Activated CD8-positive, alpha-beta memory T cell treated with anti-CD3 and anti-CD28 coated beads for 48 hours (primary cell): ENCODE results near the gene DPYD.

Source experiments
- DNase-seq, 3 experiments: peaks; one replicate each; pipeline ENCODE4 v3.0.0-alpha.2; 2020; ENCODE audit warnings: low read depth in 2 of 3, low spot score in 2 of 3

Gene DPYD

DNA sequence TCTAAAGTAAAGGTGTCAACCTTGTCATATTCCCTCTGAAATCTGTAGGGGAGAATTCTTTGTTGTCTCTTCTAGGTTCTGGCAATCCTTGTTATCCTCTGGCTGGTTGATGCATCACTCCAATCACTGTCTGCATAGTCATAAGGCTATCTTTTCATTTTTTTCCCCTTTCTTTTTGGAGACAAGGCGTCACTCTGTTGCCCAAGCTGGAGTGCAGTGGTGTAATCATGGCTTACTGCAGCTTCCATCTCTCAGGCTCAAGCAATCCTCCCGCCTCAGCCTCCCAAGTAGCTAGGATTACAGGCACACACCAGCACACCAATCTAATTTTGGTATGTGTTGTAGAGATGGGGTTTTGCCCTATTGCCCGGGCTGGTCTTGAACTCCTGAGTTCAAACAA is 12.9 kb downstream of the DPYD start:
- DNase-seq: no peak

DNA sequence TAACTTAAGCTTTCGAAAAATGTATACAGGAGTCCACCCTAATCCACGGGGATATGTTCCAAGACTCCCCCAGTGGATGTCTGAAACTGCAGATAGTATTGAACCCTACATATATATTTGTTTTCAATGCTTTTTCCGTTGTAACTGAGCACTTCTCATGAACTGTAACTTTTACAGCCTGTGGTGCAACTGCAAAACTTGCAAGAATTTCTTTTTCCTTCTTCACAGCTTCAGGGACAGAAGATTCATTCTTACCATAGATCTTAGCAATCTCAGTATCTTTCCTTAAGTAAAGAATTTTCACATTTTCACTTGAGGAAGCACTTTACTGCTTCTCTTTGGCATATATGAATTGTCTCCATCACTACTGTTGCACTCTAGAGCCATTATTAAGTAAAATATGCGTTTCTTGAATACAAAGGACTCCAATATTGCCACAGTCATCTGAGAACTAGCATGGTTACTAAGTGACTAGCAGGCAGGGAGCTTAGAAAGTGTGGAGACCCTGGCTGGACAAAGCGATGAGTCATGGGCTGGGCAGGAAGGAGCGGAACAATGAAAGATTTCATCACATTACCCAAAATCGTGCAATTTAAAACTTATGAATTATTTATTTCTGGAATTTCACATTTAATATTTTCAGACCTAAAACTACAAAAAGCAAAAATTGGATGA is 14.1 kb downstream of the DPYD start:
- no peak for DNase-seq

DNA sequence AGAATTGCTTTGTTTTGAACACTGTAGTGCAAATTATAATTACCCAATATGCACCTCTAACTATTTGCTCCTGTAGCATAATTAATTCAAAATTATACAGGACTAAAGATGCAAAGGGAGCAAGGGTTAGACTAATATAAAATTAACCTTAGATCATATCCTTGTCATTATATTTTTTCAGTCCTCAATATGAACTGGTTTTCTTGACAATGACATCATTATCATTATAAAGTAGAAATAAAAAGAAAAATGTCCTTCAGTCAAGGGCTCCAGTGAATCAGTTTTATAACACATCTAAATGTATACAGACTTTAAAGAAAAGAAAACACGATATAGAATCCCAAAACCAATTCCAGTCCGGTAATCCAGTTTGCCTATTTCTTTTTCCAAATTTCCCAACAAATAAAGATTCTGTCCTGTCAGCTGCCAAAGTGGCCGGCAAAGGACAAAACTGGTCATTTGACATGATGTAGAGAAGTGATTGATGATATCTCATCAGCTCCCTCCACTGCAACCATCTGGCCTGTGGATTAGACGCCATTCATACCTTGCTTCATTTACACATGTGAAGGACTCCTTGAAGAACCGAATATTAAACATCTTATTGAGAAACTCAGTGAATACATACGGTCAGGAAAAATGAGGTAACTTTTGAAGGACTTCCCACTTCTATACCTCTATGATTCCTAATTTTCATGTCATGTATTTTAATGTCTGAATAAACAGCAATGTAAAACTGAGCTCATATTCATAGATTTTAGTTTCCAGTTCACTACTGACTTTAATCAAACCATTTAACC is 15.5 kb downstream of the DPYD start:
- DNase-seq: no peak

DNA sequence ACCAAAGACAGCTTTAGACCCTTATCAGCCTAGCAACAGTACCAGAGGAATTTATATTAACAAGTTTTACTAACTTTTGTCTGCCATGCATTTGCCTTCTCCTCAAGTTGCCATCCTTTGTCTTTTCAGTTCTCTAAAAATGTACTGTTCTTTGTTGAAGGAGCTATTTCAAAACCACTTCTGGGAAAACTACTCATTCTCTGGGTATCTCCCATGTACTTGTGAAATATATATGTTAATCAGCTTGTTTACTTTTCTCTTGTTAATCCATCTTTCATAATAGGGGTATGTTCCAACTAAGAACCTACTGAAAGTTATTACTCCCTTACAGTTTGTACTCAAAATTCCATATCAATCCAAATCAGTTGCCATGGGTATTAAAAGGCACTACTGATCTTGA is 16.3 kb downstream of the DPYD start:
- no peak for DNase-seq

DNA sequence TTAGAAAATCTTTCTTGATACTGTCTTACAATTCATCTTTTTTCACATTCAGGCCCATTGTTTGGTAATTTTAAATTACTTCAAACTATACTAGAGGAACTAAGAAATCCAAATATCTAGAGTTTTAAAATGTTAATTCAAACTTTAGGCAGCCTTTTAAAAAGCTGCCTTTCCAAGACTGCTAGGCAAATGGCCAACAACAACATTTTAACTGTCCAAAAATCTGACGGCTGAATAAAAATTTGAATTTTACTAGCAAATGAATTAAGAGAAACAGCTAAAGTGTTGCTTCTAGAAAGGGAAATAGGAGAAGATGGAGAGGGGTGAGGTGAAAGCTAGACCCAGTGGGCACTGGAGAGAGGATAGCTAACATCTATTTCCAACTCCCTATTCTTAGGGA is 17.2 kb downstream of the DPYD start:
- no peak for DNase-seq

DNA sequence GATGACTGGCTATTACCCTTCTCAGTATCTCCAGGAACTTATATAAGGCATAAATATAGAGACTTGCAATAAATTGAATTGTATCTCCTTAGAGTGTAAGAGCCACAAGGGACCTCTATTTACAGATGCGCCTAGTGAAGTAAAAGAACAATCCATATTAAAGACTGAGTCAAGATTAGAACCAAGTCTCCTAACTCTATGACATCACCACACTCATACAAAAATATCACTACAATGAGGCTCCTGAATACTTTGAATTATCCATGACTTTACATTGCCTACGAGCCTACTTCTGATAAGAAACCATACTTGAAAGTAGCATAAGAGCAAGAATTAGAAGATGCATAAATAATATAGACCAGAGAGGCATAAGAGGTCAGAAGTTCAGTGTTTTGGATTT is 18.8 kb downstream of the DPYD start:
- DNase-seq: no peak

DNA sequence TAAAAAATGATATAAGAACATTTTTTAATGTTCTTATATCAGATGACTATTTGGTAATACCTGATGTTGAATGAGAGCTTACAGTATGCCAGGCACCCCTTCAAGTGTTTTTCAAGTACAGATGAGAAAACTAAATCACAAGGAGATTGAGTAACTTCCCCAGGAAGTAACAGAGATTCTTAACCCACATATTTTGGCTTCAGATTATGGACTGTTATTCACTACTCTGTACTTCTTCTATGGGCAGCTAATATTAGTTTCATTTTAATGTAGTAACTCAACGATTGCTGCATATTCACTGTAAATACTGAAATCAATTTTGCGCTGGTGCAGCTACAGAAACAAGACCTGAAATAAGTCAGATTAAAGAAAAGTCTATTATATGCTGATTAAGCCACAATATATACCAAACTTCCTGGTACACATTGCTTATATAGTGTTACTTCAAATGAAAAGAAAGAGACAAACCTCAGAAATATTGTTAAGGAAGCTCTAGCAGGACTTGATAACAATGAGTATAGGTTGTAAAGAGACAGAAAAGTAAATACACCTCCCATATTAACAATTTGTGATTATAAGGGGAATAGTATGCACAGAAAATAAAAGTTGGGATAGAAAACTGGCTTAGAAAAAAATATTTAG is 19.7 kb downstream of the DPYD start:
- DNase-seq: no peak

DNA sequence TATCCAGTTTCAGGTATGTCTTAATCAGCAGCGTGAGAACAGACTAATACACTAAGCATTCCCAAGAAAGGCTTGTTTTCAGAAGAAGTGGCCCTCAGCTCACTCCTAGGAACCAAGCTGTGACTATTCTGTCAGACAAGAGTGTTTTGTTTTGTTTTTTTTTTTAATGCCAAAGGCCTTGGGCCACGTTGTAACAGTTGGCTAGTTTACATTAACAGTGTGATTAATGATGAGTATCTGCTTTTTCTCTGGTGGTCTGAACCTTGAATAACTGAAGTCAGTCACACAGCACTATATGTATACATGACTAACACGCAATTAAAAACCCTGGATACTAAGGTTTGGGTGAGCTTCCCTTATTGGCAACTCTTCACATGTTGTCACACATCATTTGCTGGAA is 21.9 kb downstream of the DPYD start:
- no peak for DNase-seq

DNA sequence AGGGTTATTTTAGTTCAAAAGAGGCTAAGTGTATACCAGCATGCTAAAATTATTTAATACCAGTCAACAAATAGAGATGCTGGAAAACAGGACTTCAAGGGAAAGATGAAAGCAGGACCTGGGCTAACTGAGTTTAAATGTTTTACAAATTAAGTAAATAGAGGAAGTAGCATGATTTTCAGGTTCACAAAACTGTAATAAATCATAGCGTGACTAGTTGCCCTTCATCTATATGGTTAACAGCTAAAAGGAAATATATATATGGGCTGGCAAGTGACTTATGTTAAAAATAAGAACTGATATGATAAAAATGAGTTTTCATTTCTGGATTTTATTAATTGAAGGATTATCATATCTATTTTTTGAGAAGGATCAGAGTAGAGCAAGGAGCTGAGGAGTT is 25.6 kb downstream of the DPYD start:
- DNase-seq: no peak

DNA sequence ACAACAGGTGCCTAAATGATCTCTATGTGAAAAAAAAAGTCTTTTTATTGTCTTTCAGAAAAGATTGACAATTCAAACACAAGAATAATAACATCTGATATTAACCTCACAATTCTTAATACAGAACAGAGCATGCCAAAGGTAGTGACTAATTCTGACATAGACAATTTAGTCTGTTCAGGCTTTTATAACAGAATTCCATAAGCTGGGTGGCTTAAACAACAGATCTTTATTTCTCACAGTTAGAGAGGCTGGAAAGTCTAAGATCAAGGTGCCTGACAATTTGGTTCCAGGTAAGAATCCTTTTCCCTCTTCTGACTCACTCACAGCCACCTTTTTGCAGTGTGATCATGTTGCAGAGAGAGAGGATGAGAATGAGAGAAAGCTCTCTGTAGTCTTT is 27.0 kb downstream of the DPYD start:
- DNase-seq: no peak

DNA sequence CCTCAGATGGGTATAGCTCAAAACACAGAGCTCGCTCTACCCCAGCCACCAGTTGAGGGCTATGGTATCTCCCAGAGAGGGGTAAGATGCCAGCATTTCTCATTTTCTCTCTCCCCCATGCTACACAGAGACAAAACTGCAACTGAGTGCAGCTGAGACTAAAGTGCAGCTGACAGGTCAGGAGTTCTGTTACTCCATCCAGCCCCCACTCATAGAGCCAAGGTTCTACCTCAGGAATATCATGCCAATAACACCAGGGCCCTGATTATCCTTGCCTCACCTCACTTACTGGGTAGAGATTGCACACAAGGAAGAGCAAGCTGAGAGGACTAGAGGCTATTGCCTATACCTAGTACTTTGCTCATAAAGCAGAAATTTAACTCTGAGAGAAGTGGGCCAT is 34.6 kb downstream of the DPYD start:
- no peak for DNase-seq

DNA sequence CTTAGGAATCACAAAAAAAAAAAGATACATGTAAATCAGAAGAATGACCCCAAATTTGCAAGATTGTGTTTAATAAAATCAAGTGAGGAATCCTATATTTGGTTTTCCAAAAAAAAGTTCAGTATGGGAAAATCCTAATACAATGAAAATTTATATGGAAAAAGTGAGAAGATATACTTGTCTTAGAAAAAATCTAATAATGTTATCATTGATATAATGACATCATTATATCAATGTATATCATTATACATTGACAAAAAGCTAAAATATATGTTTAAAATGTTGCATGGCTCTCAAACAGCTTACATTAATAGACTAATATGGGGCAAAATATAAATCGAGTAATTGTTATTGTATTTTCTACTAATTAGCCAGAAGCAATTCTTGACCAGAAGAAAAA is 37.0 kb downstream of the DPYD start:
- no peak for DNase-seq

DNA sequence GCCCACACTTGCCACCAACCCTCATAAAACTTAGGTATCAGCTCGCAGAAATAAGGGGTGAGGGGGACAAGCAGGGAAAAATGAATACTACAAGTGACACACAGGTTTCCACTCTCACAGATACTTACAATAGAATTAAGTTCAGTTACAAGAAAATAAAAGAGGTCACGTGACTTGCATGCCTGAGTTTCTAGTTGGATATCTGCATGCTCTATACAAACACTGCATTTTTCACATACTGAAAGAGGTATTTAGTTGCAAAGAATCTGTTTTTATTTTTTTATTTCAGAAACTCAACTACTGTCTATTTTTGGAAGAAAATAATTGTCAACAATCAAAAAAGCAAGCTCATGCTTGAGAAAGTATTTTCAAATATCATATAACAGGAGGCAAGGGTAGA is 43.5 kb downstream of the DPYD start:
- no peak for DNase-seq

DNA sequence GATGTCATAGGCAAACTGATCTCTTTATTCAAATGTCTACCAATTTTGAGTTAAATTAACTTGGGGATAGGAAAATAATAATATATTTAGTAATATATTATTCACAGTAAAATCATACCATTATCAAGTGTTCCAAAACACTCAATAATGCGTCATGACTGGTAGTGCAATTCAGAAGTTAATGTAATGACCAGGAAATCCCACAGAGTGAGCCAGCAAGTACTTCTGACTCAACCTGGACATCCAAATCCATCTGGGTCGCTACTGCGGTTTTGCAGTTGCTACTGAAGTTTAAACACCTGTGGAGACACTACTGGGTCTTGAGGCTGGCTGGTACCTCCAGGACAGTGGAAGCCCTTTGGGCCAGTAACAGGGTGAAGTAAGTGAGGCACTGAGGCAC is 44.8 kb downstream of the DPYD start:
- no peak for DNase-seq

DNA sequence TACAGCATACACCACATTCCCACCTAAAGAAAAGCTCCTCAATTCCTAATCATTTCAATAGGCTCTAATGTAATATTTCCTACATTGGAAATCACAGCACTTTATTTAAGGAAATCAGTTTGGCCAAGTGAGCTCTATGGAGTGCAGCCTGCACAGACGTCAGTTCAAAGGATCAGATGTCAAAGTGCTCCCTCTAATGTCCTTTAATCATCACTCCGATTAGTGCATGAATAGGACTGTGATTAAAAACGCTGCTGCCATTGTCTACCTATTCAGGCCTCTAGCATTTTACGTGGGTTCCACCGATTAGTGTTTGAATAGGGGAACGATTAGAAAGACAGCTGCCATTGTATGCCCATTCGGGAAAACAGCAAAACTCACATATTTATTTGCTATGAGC is 50.2 kb downstream of the DPYD start:
- no peak for DNase-seq

DNA sequence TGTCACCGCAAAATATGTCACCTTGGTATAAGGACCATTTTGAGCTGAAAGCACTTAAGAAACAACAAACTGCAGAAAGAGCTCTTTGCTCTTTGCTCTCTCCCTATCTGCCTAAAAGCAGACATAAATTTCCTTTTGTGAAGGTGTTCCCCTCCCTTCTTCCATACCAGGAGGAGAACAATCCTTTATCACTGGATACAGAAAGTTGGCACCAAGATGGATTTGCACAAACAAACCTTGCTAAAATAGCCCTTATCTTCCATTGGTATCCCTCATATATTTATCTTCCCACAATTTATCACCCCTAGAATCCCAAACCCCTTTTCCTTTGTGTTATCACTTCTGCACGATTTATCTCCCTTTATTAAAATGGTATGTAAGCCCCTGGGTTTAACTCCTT is 51.4 kb downstream of the DPYD start:
- no peak for DNase-seq

DNA sequence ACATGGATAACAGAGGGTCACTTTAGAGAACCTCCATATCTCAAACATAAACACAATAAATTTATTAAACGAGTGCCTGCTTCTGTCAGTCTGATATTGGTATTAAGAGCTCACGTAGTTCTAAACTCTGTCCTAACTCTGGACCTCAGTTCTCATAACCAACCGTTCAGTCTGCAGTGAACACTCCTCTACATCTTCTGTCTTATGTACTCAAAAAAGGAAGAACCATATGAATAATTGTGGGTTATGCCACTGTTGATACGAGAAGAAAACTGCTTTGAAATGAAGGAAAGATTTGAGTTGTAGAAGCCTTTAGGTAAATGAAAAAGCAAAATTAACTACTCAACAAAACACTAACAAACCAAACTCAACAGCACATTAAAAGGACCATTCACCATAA is 53.7 kb downstream of the DPYD start:
- no peak for DNase-seq

DNA sequence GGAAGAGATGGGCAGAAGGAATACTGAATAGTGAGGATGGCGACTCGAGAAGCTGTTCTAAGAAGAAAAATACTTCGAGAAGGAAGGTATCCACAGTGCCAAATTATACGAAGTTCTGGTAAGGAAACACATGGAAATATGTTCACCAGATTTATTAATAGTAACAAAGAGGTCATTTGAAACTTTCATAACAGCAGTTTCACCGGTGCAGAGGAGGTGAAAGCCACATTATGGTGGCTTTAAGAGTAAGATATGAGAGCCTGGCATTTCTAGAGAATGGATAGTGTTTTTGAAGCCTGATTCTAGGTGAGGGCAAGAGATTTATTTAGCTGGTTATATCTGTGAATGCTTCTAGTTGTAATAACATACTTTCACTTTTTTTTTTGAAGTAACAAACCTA is 56.2 kb downstream of the DPYD start:
- DNase-seq: no peak

DNA sequence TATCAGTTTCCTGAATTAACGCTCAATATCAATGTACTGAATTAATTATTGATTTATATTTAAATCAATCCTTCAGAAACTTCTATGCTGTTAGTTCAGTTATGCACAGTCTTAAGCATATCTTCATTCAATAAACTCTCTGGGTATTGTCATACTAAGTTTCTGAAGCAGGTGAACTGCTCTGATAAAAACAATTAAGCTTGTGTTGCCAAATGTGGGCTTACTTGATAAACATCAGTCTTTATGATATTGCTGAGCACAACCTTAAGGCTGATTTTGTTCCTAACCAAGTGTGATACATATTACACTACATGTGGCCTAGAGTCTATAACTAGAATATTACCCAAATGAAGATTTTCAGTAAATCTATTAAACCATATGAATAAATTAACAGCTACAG is 67.6 kb downstream of the DPYD start:
- no peak for DNase-seq

DNA sequence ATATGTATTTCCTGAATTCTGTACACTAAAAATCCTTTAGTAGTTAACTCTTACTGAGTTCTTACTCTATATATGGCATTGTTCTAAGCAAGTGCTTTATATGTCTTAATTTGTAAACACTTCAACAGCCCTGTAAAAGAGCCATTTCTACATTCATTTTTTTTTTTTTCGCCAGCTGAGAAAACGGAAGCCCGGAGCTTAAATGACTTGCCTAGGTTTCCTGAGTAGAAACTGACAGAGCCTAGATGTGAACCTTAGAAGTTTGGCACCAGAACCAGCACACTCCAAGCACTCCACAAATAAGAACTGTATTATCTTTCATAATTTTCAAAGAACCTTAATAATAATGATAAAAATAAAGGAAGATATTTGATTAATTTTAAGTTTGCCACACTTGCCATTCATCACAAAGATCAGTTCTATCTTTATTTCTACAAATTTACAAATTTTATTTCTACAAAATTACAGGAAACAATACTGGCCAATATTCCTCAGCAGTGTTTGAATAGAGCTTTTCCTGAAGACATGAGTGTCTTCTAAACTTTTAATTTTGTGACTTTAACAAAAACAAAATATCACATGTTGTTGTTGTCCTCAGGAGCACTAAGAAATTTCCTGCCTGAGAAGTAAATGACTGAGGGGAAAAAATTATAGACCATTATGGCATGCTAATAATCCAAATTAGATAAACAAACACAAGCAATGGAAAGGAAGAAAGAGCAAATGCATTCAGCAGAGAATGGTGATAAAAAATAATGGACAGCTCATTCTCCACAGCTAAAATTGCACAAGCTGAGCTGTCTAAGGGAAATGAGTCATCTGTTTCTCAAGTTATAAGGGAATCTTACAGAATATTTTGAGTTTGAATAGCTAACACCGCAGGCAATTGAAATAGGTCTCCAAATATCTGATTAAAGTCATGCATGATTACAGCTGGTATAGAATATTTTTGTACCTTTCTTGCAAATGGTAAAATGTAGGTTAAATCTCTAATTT is 71.2 kb downstream of the DPYD start:
- no peak for DNase-seq

DNA sequence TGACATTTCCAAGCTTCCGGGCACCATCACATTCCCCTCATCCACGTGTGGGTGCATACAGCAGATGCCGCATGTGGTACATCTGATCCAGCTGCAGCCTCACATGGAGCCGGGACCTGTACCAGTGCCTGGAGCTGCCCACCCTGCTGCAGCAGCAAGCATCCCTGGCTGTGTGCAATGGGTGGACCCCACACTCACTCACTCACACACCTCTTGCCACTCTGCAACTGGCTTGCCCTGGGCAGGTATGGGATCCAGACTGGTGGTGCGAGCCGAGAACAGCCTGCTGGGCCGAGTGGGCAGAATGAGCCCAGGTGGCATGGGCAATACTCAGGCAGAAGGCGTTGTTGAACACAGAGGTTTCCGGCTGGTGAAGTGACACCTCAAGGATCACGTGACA is 75.0 kb downstream of the DPYD start:
- DNase-seq: no peak
